Measurements from ENCODE around the gene MYO18B.

The MYO18B gene

DNA sequence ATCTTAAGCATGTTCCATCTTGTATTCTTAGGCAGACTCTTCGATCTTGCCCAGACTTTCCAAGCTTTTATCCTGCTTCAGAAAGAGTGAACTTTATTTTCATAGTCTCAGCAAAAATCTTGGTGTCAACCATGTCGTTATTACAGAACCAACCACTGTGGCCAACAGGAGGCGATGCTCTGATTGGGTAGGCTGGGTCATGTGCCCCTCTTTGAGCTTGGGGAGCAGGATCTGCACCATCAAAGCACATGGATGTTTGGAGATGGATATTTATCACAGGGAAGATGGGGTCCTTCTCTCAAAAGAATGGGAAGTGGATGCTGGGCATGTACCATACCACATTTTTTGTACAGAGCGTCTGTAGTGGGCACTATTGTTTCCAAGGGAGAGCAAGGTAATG is 197.4 kb downstream of the MYO18B start:
- Histone ChIP-seq H3K79me2 (ENCODE audit: low read length) (no peaks in the 10 kb centered on the region), H3K27me3 (replicated peaks; ENCODE audit: insufficient read depth, low read length) (peaks cover 80% of the 10 kb centered on the region), H3K4me3 (ENCODE audit: low read length) (no peak overlapping the region), H3K9me2 (replicated peaks; ENCODE audit: insufficient read depth, low read length) (no peaks in the 10 kb centered on the region), H3F3A (ENCODE audit: insufficient read depth, low read length) (no peaks in the 10 kb centered on the region), H3K4me1 (ENCODE audit: low read length) (no peaks in the 10 kb centered on the region), H2AFZ (ENCODE audit: low read length) (no peak overlapping the region), H3K9ac (ENCODE audit: low read length) (no peak overlapping the region), H3K36me3 (replicated peaks; ENCODE audit: insufficient read depth, low read length) (no peaks in the 10 kb centered on the region), H3K27ac (ENCODE audit: low read length) (no peak overlapping the region), H4K20me1 (ENCODE audit: insufficient read depth, low read length) (no peaks in the 10 kb centered on the region), H3K9me3 (replicated peaks; ENCODE audit: insufficient read depth, low read length) (no peaks in the 10 kb centered on the region), H3K4me2 (ENCODE audit: low read depth, low read length) (no peak overlapping the region)
- DNase-seq: no peak
- no peak for TF ChIP-seq EZH2phosphoT487 (IDR thresholded peaks at IDR 0.05; ENCODE audit: low read length)
- TF ChIP-seq, protein P1, sequence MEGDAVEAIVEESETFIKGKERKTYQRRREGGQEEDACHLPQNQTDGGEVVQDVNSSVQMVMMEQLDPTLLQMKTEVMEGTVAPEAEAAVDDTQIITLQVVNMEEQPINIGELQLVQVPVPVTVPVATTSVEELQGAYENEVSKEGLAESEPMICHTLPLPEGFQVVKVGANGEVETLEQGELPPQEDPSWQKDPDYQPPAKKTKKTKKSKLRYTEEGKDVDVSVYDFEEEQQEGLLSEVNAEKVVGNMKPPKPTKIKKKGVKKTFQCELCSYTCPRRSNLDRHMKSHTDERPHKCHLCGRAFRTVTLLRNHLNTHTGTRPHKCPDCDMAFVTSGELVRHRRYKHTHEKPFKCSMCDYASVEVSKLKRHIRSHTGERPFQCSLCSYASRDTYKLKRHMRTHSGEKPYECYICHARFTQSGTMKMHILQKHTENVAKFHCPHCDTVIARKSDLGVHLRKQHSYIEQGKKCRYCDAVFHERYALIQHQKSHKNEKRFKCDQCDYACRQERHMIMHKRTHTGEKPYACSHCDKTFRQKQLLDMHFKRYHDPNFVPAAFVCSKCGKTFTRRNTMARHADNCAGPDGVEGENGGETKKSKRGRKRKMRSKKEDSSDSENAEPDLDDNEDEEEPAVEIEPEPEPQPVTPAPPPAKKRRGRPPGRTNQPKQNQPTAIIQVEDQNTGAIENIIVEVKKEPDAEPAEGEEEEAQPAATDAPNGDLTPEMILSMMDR (IDR thresholded peaks at IDR 0.05; ENCODE audit: low read length): no peak
- TF ChIP-seq EZH2 (optimal IDR thresholded peaks at IDR 0.05; ENCODE audit: low read depth, low read length): no peak

- no peaks in the 10 kb centered on the region for H3K9me2 ChIP-seq (replicated peaks; ENCODE audit: insufficient read depth, low read length)
- H2AFZ ChIP-seq (ENCODE audit: low read length): no peak overlapping the region
- no peak overlapping the region for H3K27ac ChIP-seq (ENCODE audit: low read length)
- H4K20me1 ChIP-seq (ENCODE audit: insufficient read depth, low read length): no peaks in the 10 kb centered on the region
- no peak overlapping the region for H3K9ac ChIP-seq (ENCODE audit: low read length)
- TF ChIP-seq EZH2 (optimal IDR thresholded peaks at IDR 0.05; ENCODE audit: low read depth, low read length): no peak
- TF ChIP-seq, protein P1 (IDR thresholded peaks at IDR 0.05; ENCODE audit: low read length): no peak
- no peak for TF ChIP-seq EZH2phosphoT487 (IDR thresholded peaks at IDR 0.05; ENCODE audit: low read length)
- H3K36me3 ChIP-seq (replicated peaks; ENCODE audit: insufficient read depth, low read length): no peaks in the 10 kb centered on the region
- H3K79me2 ChIP-seq (ENCODE audit: low read length): no peaks in the 10 kb centered on the region
- H3F3A ChIP-seq (ENCODE audit: insufficient read depth, low read length): no peaks in the 10 kb centered on the region
- peaks cover 74% of the 10 kb centered on the region for H3K27me3 ChIP-seq (replicated peaks; ENCODE audit: insufficient read depth, low read length)
- no peak overlapping the region for H3K4me3 ChIP-seq (ENCODE audit: low read length)
- H3K9me3 ChIP-seq (replicated peaks; ENCODE audit: insufficient read depth, low read length): no peaks in the 10 kb centered on the region
- DNase-seq: no peak
- H3K4me2 ChIP-seq (ENCODE audit: low read depth, low read length): no peak overlapping the region
- H3K4me1 ChIP-seq (ENCODE audit: low read length): no peaks in the 10 kb centered on the region
Measured at GRCh38 chr22:25940479-25940878, 198.5 kb downstream of the MYO18B start.

DNA sequence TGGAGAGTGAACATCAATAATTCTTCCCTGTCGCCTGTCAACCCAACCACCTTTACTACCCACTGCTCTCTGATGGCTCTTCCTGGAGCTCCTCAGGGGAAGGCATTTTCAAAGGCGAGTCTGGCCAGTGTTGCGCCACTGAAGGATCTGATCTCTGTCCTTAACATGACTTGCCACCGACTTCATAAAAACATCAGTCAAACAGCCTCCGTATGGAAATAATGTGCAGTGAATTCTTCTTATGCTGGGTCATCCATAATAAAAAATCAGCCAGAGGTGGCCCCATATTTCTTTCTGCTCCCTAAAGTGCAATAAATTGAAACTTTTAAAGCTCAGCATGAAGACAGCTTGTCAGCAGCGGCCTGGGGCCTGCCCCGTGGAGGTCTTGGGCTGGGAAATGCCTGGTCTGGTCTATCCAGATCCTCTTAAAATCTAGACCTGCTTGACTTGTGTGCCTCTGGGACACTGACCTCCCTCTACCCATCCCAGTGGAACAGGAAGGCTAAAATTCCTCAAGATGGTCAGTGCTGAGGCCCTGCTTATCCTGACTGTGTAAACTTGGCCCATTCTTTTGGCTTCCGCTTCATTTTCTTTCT is 199.5 kb downstream of the MYO18B start:
- no peaks in the 10 kb centered on the region for H3K4me1 ChIP-seq (ENCODE audit: low read length)
- H3K4me2 ChIP-seq (ENCODE audit: low read depth, low read length): no peak overlapping the region
- no peak for DNase-seq
- H3K27ac ChIP-seq (ENCODE audit: low read length): no peak overlapping the region
- no peak overlapping the region for H2AFZ ChIP-seq (ENCODE audit: low read length)
- no peak overlapping the region for H3K4me3 ChIP-seq (ENCODE audit: low read length)
- no peaks in the 10 kb centered on the region for H3K79me2 ChIP-seq (ENCODE audit: low read length)
- no peak for TF ChIP-seq EZH2 (optimal IDR thresholded peaks at IDR 0.05; ENCODE audit: low read depth, low read length)
- TF ChIP-seq EZH2phosphoT487 (IDR thresholded peaks at IDR 0.05; ENCODE audit: low read length): no peak
- TF ChIP-seq, protein P1 (IDR thresholded peaks at IDR 0.05; ENCODE audit: low read length): no peak
- no peaks in the 10 kb centered on the region for H3K9me2 ChIP-seq (replicated peaks; ENCODE audit: insufficient read depth, low read length)
- no peaks in the 10 kb centered on the region for H3K36me3 ChIP-seq (replicated peaks; ENCODE audit: insufficient read depth, low read length)
- no peaks in the 10 kb centered on the region for H4K20me1 ChIP-seq (ENCODE audit: insufficient read depth, low read length)
- H3K9me3 ChIP-seq (replicated peaks; ENCODE audit: insufficient read depth, low read length): no peaks in the 10 kb centered on the region
- H3K27me3 ChIP-seq (replicated peaks; ENCODE audit: insufficient read depth, low read length): peaks cover 66% of the 10 kb centered on the region
- H3K9ac ChIP-seq (ENCODE audit: low read length): no peak overlapping the region
- H3F3A ChIP-seq (ENCODE audit: insufficient read depth, low read length): no peaks in the 10 kb centered on the region
